Psoas muscle (tissue), 8 donors: ENCODE results near the gene LGR5. TPM values are rescaled to one million over a fixed set of nuclear protein-coding genes. Genes with fewer than 3 reads are reported as not detected.

Source experiments
- ATAC-seq, 4 donors: fragments of 200-7000 bp; cut with Tn5 transposase; one replicate each; pipeline ENCODE4 v1.9.1; 2020; ENCODE audit warnings: moderate library complexity in 3 of 4, mild to moderate bottlenecking in 2 of 4
- DNase-seq, 2 donors: peaks; one replicate each; pipeline ENCODE4 v3.0.0-alpha.2; 2020
- H3K27ac ChIP-seq: fragments of 200-600 bp; one replicate; pipeline ENCODE4 v1.8.0; 2022
- H3K27me3 ChIP-seq, 3 donors: fragments of 200-600 bp in 1 of 3; one replicate each; pipeline versions ENCODE4 v1.6.1 to v1.8.0; 2013 to 2022; ENCODE audit warnings: low read length in 2 of 3, mild to moderate bottlenecking in 2 of 3, moderate library complexity in 1 of 3; ENCODE audit not compliant: insufficient read depth in 3 of 3
- H3K36me3 ChIP-seq, 2 donors: fragments of 200-600 bp in 1 of 2; one replicate each; pipeline versions ENCODE4 v1.6.1 to v1.8.0; 2013 to 2022; ENCODE audit warnings: low read depth in 1 of 2, mild to moderate bottlenecking in 1 of 2, moderate library complexity in 1 of 2; ENCODE audit not compliant: insufficient read depth in 1 of 2
- H3K4me1 ChIP-seq: fragments of 200-600 bp; one replicate; pipeline ENCODE4 v1.8.0; 2022
- H3K4me3 ChIP-seq: fragments of 200-600 bp; one replicate; pipeline ENCODE4 v1.8.0; 2022; ENCODE audit warnings: mild to moderate bottlenecking
- H3K9me3 ChIP-seq: fragments of 200-600 bp; one replicate; pipeline ENCODE4 v1.8.0; 2022
- CTCF ChIP-seq: fragments of 200-600 bp; IDR thresholded peaks from one replicate; pipeline ENCODE4 v1.8.0; 2022; ENCODE audit warnings: antibody characterized with exemption
- WGBS, 3 donors: extraction: QIAGEN DNeasy Blood & Tissue Kit; methylation state at CpG; one replicate each; pipeline versions ENCODE4 v1.1.6 to v1.1.7; 2013; 5-methylcytosine and 5-hydroxymethylcytosine counted together
- intact Hi-C, 2 donors: fragments of 100-400 bp; cut with DNase I; formaldehyde crosslinking; loops; one replicate each; pipeline versions ENCODE4 v1.11.0 to v1.14.2; 2022
- polyA plus RNA-seq, 3 donors: library from polyadenylated mRNA; stranded (reverse); fragments of 200-250 nt; gene quantifications; one replicate each; pipeline ENCODE4 v1.2.3, GENCODE V29; 2013
- total RNA-seq, 4 donors: library from RNA; stranded (reverse); fragmentation: NEBNext Ultra II Directional in 2 of 4; extraction: Animal tissue kit (Norgen Biotek cat#: 25700) in 2 of 4; gene quantifications; one replicate each; pipeline versions ENCODE4 v1.2.1 to v1.2.4, GENCODE V29; 2021 to 2023
- donor health status: healthy with polysubstance abuse.
- donor health status: DM: no; HTN: no; CAD: no; lungs with moderate emphysema.
- donor health status: Bipolar disorder and iron deficiency.
- donor health status: healthy.
- donor health status: DM: yes; HTN: yes; CAD: no.
- donor health status: DM: no; HTN: no; CAD: no.
- donor health status: DM: no; HTN: no; CAD: no.
- donor health status: DM: yes; HTN: yes; CAD: no.

Gene LGR5
- total and polyA plus RNA-seq, 7 donors, result 0.04 to 19.5 (median 4.9) TPM

- Histone ChIP-seq H3K36me3 (peaks cover 0 to 12% of the 10 kb centered on the region in 2 donors), H3K4me1 (no peaks in the 10 kb centered on the region), H3K9me3 (no peaks in the 10 kb centered on the region), H3K4me3 (no peak overlapping the region), H3K27me3 (no peaks in the 10 kb centered on the region), H3K27ac (no peak overlapping the region)
- intact Hi-C loops, result no loop called here
- no peak for TF ChIP-seq CTCF
- WGBS, 3 donors, result 85 to 87% (median 87%) methylated on average over 3 of the region's 3 CpGs
- DNase-seq, result no peak
- no peak for ATAC-seq
Measured at GRCh38 chr12:71536939-71537622, 97.5 kb downstream of the LGR5 start.

GRCh38 chr12:71538807-71539206 is 99.2 kb downstream of the LGR5 start:
- Histone ChIP-seq H3K27ac (no peak overlapping the region), H3K27me3 (no peaks in the 10 kb centered on the region), H3K36me3 (peaks cover 0 to 12% of the 10 kb centered on the region in 2 donors), H3K9me3 (no peaks in the 10 kb centered on the region), H3K4me1 (no peaks in the 10 kb centered on the region), H3K4me3 (no peak overlapping the region)
- 91 to 95% (median 94%) methylated on average over 3 of the region's 3 CpGs for WGBS, 3 donors
- DNase-seq (no peak), ATAC-seq (no peak)
- no peak for TF ChIP-seq CTCF
- intact Hi-C loops, result no loop called here

- Histone ChIP-seq H3K27me3 (no peaks in the 10 kb centered on the region), H3K27ac (no peak overlapping the region), H3K36me3 (peaks cover 0 to 4% of the 10 kb centered on the region in 2 donors), H3K4me1 (no peaks in the 10 kb centered on the region), H3K4me3 (no peak overlapping the region), H3K9me3 (no peaks in the 10 kb centered on the region)
- WGBS, 3 donors, result 43 to 68% (median 44%) methylated on average over 1 of the region's 1 CpG
- DNase-seq (no peak), ATAC-seq (no peak)
- intact Hi-C loops, result no loop called here
- no peak for TF ChIP-seq CTCF
Measured at GRCh38 chr12:71541583-71541982, 102.0 kb downstream of the LGR5 start.

- no peak for TF ChIP-seq CTCF
- no peak overlapping the region for H3K27ac ChIP-seq
- no peaks in the 10 kb centered on the region for H3K27me3 ChIP-seq
- H3K9me3 ChIP-seq, result no peaks in the 10 kb centered on the region
- DNase-seq (no peak), ATAC-seq (no peak)
- intact Hi-C loops, result no loop called here
- no peak overlapping the region for H3K4me3 ChIP-seq
- no peaks in the 10 kb centered on the region for H3K4me1 ChIP-seq
- H3K36me3 ChIP-seq, result peaks cover 0 to 4% of the 10 kb centered on the region in 2 donors
- 92 to 97% (median 95%) methylated on average over 2 of the region's 2 CpGs for WGBS, 3 donors
Measured at GRCh38 chr12:71546322-71546861, 106.8 kb downstream of the LGR5 start.
